LHCN-M2 (cell line): ENCODE results near the gene GALNT9. TPM values are rescaled to one million over a fixed set of nuclear protein-coding genes. Genes with fewer than 3 reads are reported as not detected.
"Not testable (repeated sequence)": the region's sequence is repeated elsewhere in the genome, so short reads cannot be mapped to it uniquely, and the experiment has no call there.

ENCODE experiments used
- DNase-seq: peaks from one replicate; pipeline ENCODE4 v3.0.0-alpha.2; 2012; ENCODE audit warnings: low read depth
- total RNA-seq: library from RNA; depleted of rRNA; stranded (reverse); fragments of >200 nt; gene quantifications from 2 replicates; pipeline ENCODE4 v1.2.3, GENCODE V29; 2014

Gene GALNT9
- total RNA-seq, 1 experiment from 2014 or later = 0.63 TPM

DNA sequence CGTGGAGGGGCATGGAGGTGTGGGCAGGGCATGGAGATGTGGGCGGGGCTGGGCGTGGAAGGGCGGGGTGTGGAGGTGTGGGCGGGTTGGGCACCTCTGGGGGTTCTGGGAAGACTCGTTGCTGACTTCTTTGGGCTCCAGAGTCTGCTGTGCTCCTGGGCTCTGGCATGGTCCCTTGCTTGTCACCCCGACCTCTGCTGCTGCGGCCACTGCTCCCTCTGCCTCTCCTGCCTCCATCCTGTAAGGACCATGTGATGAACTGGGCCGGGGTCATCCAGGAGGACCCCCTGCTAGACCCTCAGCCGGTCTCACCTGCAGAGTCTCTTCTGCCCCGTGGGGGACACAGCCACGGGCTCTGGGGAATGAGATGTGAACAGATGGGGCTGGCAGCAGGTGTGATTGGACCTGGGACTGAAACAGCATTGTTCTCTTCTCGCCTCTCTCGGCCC is 169.8 kb downstream of the GALNT9 start:
- no peak for DNase-seq

DNA sequence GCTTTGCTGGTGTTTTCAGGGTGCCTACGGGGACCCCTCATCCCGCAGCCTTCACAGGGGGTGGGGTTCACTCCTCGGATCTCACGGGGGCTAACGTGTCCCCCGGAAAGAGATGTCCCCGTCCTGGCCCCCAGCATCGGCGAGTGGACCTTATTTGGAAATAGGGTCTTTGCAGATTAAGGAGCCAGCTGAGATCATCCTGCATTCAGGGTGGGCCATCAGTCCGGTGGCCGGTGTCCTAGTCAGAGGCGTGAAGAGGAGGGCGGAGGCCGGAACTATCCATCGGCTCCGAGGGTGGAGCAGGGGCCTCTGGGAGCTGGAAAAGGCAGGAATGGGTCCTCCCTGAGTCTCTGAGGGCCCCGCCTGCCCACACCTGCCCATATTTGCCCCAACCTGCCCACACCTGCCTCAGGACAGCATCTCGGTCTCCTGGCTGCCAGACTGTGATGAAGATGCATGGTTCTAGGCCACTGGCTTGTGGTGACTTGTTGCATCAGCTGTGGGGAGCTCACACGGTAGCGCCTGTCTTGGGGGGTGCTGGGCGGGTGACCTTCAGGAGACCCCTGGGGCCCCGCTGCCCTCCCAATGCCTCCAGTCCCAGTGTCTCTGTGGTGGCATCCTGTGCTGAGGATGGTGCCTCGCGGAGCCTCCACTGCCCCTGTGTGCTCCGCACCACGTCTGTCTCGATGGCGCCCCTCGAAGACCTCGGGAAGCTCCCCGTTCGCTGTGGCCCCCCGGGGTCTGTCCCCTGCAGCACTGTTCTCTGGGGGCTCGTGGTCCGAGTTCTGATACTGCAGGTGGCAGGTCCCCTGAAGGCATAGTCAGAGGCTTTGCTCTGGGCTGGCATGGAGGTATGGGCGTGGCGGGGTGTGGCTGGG is 170.5 kb downstream of the GALNT9 start:
- no peak for DNase-seq

GRCh38 chr12:132157733-132158409 is 171.5 kb downstream of the GALNT9 start:
- DNase-seq = no peak

GRCh38 chr12:132156573-132157325 is 172.6 kb downstream of the GALNT9 start:
- DNase-seq = no peak

GRCh38 chr12:132155771-132156572 is 173.4 kb downstream of the GALNT9 start:
- DNase-seq = no peak

DNA sequence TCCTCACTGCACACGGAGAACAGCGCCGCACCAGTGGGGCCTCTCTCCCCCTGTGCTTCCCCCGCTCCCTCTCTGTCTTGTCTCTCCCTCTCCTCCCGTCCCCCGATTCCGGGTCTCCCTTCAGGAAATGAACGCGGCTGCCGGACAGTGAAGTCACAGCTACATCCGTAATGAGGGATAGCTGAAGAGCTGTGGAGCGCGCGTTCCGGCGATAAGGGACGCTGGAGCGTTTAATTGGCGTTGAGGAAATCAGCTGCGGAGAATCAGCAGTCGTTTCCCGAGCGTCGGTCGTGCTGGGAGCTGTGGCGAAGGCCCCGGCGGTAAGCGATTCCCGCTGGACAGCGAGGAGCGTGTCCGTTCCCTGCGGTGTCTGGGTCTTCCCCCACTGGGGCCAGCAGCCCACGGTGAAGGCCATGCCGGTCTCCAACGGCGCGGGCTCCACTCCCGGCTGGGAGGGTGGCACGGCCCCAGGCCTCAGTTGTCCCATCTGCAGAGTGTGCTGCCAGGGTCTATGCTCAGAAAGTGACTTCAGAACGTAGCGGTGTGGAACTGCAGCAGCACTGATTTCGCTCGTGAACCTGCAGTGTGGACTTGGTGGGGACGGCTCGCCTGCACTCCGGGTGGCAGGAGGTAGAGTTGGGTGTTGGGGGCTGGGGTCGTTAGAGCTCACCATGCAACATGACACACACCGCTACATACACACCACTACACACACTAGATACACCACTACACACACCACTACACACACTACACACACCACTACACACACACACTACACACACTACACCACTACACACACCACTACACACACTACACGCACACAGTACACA is 174.2 kb downstream of the GALNT9 start:
- DNase-seq = no peak

DNA sequence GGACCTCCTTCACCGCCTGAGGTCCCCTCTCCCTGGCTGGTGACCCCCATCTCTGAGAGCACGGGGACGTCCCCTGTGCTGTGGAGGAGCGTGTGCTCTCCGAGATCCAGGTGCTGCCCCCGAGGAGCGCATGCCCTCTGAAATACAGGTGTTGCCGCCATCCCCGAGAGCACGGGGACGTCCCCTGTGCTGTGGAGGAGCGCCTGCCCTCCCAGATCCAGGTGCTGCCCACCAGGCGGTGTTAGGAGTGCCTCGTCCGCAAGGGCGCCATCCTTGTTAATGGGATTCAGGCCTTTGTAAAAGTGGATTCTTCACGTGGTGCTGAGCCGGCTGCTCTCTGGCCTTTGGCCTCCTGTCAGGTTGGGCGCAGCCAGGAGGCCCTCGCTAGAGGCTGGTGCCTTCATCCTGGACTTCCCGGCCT is 175.0 kb downstream of the GALNT9 start:
- no peak for DNase-seq

DNA sequence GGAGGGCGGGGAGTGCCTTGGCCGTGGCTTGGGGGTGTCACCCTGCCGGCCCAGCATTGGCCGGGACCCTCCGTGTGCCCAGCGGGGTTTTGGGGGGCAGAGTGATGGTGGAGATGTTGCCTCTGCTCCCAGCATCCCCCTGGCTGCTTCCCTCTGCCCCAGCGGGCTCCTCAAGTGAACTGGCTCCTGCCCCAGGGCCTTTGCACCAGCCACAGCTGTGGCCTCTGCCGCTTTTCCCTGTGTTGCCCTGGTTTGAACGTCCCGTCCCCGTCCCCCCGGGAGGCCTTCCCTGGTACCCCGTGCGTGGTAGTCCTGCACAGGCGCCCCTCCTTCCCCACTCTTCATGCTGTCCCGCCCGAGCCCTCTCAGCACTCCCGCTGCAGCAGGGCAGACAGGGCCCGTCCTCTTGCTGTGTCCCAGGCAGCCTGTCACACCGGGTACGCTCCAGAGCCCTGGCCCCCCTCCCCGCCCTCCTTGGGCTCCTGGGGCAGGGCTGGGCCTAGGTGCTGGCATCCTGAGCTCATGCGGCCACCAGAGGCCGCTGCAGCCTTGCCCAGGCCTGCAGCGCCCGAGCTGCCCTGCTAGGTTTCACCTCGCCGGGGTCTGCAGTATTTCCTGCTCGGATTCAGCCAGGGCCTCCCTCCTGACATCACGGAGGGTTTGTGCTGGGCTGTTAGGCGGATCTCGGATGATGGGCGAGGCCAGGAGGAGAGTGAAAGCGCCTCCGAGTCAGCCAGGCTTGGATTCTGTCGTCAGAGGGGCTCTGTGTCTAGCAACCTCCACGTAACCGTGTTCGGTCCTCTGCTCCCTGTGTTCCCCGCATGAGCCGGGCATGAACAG is 175.7 kb downstream of the GALNT9 start:
- DNase-seq = peak; percentile 47

GRCh38 chr12:132152953-132153352 is 176.4 kb downstream of the GALNT9 start:
- DNase-seq = no peak

DNA sequence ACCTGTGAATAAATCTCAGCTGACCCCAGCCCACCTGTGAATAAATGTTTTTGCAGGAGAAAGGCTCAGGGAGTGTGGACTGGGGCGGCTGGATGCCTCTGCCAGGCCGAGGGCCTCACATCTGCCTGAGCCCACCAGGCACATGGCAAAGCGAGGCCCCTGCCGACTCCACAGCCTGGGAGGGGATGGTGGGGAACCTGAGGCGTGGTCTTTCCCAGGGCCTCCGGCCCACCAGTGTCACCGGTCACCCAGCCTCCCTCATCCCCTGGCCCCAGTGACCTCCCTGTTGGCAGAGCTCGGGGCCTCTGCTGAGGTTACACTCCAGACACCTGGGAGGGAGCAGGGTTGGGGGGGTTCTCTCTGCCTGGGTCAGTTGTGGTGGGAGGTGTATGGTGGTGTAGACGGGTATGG is 177.0 kb downstream of the GALNT9 start:
- DNase-seq = no peak

GRCh38 chr12:132151766-132152410 is 177.5 kb downstream of the GALNT9 start:
- no peak for DNase-seq

- no peak for DNase-seq
Observed at GRCh38 chr12:132151145-132151765, 178.1 kb downstream of the GALNT9 start.

DNA sequence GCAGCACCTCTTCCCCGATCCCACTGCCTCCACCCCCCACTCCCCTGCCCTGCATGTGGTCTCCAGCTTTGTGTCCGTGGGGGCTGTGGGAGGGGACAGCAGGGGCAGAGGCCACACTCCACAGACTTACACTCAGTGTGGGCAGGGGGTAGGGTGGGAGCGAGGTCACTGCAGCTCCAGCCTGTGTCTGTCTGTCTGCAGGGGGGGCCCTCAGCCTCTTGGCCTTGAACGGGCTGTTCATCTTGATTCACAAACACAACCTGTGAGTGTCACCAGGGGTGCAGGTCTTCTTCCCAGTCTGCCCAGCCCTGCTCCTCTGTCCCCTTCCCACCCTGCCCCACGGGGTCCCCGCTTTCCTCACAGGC is 178.6 kb downstream of the GALNT9 start:
- no peak for DNase-seq

- DNase-seq = not testable (repeated sequence)
Observed at GRCh38 chr12:132149526-132149925, 179.9 kb downstream of the GALNT9 start.

DNA sequence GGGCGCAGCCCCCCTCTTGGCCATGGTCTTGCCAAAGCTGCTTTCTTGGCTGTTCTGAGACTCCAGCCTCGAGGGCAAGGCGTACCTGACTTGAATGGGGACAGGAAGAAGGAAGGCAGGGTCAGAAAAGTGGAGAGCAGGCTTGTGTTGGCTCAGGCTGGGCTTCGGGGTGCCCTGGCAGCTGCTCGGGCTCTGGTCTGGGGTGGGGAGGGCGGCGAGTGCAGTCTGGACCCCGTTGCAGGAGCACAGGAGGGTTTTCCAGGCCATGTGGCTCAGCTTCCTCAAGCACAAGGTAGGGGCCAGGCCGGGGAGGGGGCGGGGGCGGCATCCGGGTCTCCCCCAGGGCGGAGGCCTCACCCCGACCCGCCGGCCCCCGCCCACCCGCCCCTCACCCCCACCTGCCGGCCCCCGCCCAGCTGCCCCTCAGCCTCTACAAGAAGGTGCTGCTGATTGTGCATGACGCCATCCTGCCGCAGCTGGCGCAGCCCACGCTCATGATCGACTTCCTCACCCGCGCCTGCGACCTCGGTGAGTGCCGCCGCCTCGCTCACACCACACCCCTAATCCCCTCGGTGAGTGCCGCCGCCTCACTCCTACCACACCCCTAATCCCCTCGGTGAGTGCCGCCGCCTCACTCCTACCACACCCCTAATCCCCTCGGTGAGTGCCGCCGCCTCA is 180.9 kb downstream of the GALNT9 start:
- DNase-seq = no peak

DNA sequence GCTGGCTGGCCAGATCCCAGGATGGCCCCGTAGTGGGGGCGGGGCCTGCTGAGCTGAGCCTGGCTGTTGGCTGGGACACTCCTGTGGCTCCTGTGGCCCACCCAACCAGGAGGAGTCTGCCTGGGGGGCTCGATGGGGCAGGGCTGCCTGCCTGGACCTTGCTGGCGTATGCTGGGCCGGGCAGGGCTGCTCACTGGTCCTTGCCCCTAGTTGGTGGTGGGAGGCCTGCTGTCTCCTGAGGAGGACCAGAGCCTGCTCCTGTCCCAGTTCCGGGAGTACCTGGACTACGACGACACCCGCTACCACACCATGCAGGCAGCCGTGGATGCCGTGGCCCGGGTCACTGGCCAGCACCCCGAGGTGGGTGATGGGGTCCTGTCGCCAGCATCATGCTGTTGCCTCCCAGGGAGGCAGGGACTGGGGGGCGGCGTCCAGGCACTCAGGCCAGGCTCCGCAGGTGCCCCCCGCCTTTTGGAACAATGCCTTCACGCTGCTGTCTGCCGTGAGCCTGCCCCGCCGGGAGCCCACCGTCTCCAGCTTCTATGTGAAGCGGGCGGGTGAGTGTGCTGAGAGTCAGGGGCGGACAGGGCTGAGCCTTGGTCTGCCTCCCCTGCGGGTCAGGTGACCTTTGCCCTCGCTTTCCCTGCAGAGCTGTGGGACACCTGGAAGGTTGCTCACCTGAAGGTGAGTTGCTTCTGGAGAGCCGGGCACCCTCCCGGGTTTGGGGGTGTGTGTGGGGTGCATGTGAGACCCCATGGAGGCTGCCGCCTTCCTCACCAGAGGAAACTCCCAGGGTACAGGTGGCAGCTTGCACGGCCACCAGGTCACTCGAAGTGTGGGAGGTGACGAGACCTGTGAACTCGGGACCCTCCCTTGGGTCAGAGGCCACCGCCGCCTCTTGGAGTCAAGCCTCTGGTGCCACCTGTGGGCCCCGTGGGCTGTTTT is 181.7 kb downstream of the GALNT9 start:
- DNase-seq = no peak
